Activated T-helper 1 cell treated with anti-CD3 and anti-CD28 coated beads, Interleukin-2, amount 50 U/mL, for 16 hours (primary cell): ENCODE data around the gene SMIM28.

Experiments used
- DNase-seq, 2 donors: peaks; one replicate each; pipeline ENCODE4 v3.0.0-alpha.2; 2020; ENCODE audit warnings: low read depth in 1 of 2, low spot score in 1 of 2

The SMIM28 gene

GRCh38 chr6:138372711-138373463, 4.8 kb upstream of the SMIM28 start:
- no peak for DNase-seq

- no peak for DNase-seq
Observed at GRCh38 chr6:138374230-138374629, 3.5 kb upstream of the SMIM28 start.

GRCh38 chr6:138374815-138375214, 2.9 kb upstream of the SMIM28 start:
- DNase-seq: no peak

- DNase-seq: no peak
Observed at GRCh38 chr6:138377042-138377441, 663 bp upstream of the SMIM28 start.

GRCh38 chr6:138378463-138378862, 758 bp downstream of the SMIM28 start:
- DNase-seq: no peak

- no peak for DNase-seq
Observed at GRCh38 chr6:138382498-138383265, 5.0 kb downstream of the SMIM28 start.

GRCh38 chr6:138383776-138384175, 6.1 kb downstream of the SMIM28 start:
- DNase-seq: no peak

GRCh38 chr6:138386897-138387296, 9.2 kb downstream of the SMIM28 start:
- no peak for DNase-seq

GRCh38 chr6:138387577-138388368, 10.1 kb downstream of the SMIM28 start:
- no peak for DNase-seq

GRCh38 chr6:138389551-138389950, 11.8 kb downstream of the SMIM28 start:
- DNase-seq: no peak

- DNase-seq: no peak
Observed at GRCh38 chr6:138393871-138394783, 16.4 kb downstream of the SMIM28 start.

GRCh38 chr6:138396709-138397108, 19.0 kb downstream of the SMIM28 start:
- no peak for DNase-seq

- DNase-seq: no peak
Observed at GRCh38 chr6:138397128-138398122, 19.7 kb downstream of the SMIM28 start.

GRCh38 chr6:138400326-138400725, 22.6 kb downstream of the SMIM28 start:
- no peak for DNase-seq

- DNase-seq: no peak
Observed at GRCh38 chr6:138401960-138402837, 24.5 kb downstream of the SMIM28 start.

GRCh38 chr6:138402838-138403187, 25.1 kb downstream of the SMIM28 start:
- DNase-seq: no peak

- no peak for DNase-seq
Observed at GRCh38 chr6:138403324-138403800, 25.7 kb downstream of the SMIM28 start.
